HepG2 (cell line): ENCODE data around the gene OSBPL2.
A peak's percentile ranks its signal among the peaks of the same experiment; 100 is the strongest.

Experiments used
- AFF4 ChIP-seq: sonication (generic); formaldehyde crosslinking; IDR thresholded peaks from 2 replicates; pipeline ENCODE4 v1.4.0; 2020; ENCODE audit warnings: missing genetic modification reagents
- ATF4 ChIP-seq, 2 experiments: fragments of 450-650 bp in 1 of 2; sonication (generic) in 1 of 2; formaldehyde crosslinking; IDR thresholded peaks; 2 replicates each; pipeline versions ENCODE4 v1.5.0 to v1.8.0; 2020 to 2022; ENCODE audit warnings: mild to moderate bottlenecking in 1 of 2, missing genetic modification reagents in 1 of 2
- CTCF ChIP-seq: sonication (generic); formaldehyde crosslinking; IDR thresholded peaks from 2 replicates; pipeline ENCODE4 v1.5.0; 2020; ENCODE audit warnings: mild to moderate bottlenecking, missing genetic modification reagents, moderate library complexity
- E2F1 ChIP-seq: sonication (generic); formaldehyde crosslinking; IDR thresholded peaks from 2 replicates; pipeline ENCODE4 v1.5.0; 2020; ENCODE audit warnings: missing genetic modification reagents
- EP300 ChIP-seq, 3 experiments: sonication (generic) in 1 of 3; formaldehyde crosslinking in 1 of 3; IDR thresholded peaks; 2 replicates each; pipeline versions ENCODE4 v1.5.1 to v1.6.1; 2011 to 2020; ENCODE audit warnings: low read depth in 2 of 3, low read length in 2 of 3, borderline replicate concordance in 1 of 3, improper control_type of control experiment in 1 of 3, mild to moderate bottlenecking in 1 of 3, missing genetic modification reagents in 1 of 3, moderate library complexity in 1 of 3
- EZH2 ChIP-seq: conservative IDR thresholded peaks from 2 replicates; pipeline ENCODE4 v1.6.1; 2012; ENCODE audit warnings: mild to moderate bottlenecking, low read depth, low read length, moderate library complexity
- KLF15 ChIP-seq: sonication (generic); formaldehyde crosslinking; IDR thresholded peaks from 2 replicates; pipeline ENCODE4 v1.8.1; 2023; ENCODE audit warnings: borderline replicate concordance, mild to moderate bottlenecking, inconsistent platforms, missing genetic modification reagents, mixed read lengths
- MEIS2 ChIP-seq: sonication (generic); formaldehyde crosslinking; IDR thresholded peaks from 2 replicates; pipeline ENCODE4 v1.9.0; 2021; ENCODE audit warnings: mild to moderate bottlenecking, missing genetic modification reagents
- POLR2A ChIP-seq, 2 experiments: IDR thresholded peaks; 2 replicates each; pipeline ENCODE4 v1.6.1; 2011; ENCODE audit warnings: low read depth in 2 of 2, low read length in 2 of 2, mild to moderate bottlenecking in 1 of 2, moderate library complexity in 1 of 2; ENCODE audit not compliant: insufficient read depth in 1 of 2
- RELA ChIP-seq: sonication (generic); formaldehyde crosslinking; IDR thresholded peaks from 2 replicates; pipeline ENCODE4 v1.4.0; 2020; ENCODE audit warnings: missing genetic modification reagents
- ZNF274 ChIP-seq: sonication (generic); formaldehyde crosslinking; IDR thresholded peaks from 2 replicates; pipeline ENCODE4 v1.5.1; 2020; ENCODE audit warnings: mild to moderate bottlenecking, missing genetic modification reagents
- ZNF724P ChIP-seq: sonication (generic); formaldehyde crosslinking; IDR thresholded peaks from 2 replicates; pipeline ENCODE4 v1.8.0; 2022; ENCODE audit warnings: missing genetic modification reagents, borderline replicate concordance
- TF ChIP-seq, protein P1 (sequence below): fragments of 450-650 bp; IDR thresholded peaks from 2 replicates; pipeline ENCODE4 v1.6.1; 2016
- TF ChIP-seq, protein P2 (sequence below), 2 experiments: fragments of 450-650 bp in 1 of 2; sonication (generic) in 1 of 2; formaldehyde crosslinking in 1 of 2; IDR thresholded peaks; 2 replicates each; pipeline versions ENCODE4 v1.6.1 to v1.8.0; 2016 to 2022; ENCODE audit warnings: antibody characterized with exemption in 1 of 2, mild to moderate bottlenecking in 1 of 2, missing genetic modification reagents in 1 of 2

- TF ChIP-seq ZNF724P (no peak), EP300 (IDR thresholded peaks at IDR 0.05; ENCODE audit: low read depth in 2 of 2, low read length in 2 of 2) (peak in 1 of 2 experiments; percentile 59; a peak in 1 of 4 replicates), EP300 (CRISPR knock-in tag; IDR thresholded peaks at IDR 0.05; ENCODE audit: borderline replicate concordance) (no peak; the same call in 1 of the 2 replicates), MEIS2 (CRISPR knock-in tag) (peak; percentile 20; the same call in 1 of the 2 replicates), ATF4 (CRISPR knock-in tag; IDR thresholded peaks at IDR 0.05) (no peak), RELA (CRISPR knock-in tag) (0 out of 2 replicates have a peak, but pooled peaks have one; percentile 12), E2F1 (CRISPR knock-in tag) (no peak), AFF4 (CRISPR knock-in tag) (no peak), CTCF (CRISPR knock-in tag) (peak; percentile 34; the same call in 1 of the 2 replicates), EZH2 (no peak), KLF15 (no peak), ZNF274 (peak; percentile 21; the same call in 1 of the 2 replicates), POLR2A (IDR thresholded peaks at IDR 0.05; ENCODE audit: insufficient read depth in 1 of 2, low read depth in 2 of 2, low read length in 2 of 2) (peak in 1 of 2 experiments; percentile 44; a peak in 2 of 4 replicates)
- TF ChIP-seq, protein P1, sequence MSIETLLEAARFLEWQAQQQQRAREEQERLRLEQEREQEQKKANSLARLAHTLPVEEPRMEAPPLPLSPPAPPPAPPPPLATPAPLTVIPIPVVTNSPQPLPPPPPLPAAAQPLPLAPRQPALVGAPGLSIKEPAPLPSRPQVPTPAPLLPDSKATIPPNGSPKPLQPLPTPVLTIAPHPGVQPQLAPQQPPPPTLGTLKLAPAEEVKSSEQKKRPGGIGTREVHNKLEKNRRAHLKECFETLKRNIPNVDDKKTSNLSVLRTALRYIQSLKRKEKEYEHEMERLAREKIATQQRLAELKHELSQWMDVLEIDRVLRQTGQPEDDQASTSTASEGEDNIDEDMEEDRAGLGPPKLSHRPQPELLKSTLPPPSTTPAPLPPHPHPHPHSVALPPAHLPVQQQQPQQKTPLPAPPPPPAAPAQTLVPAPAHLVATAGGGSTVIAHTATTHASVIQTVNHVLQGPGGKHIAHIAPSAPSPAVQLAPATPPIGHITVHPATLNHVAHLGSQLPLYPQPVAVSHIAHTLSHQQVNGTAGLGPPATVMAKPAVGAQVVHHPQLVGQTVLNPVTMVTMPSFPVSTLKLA, result peak; percentile 90
- TF ChIP-seq, protein P2, sequence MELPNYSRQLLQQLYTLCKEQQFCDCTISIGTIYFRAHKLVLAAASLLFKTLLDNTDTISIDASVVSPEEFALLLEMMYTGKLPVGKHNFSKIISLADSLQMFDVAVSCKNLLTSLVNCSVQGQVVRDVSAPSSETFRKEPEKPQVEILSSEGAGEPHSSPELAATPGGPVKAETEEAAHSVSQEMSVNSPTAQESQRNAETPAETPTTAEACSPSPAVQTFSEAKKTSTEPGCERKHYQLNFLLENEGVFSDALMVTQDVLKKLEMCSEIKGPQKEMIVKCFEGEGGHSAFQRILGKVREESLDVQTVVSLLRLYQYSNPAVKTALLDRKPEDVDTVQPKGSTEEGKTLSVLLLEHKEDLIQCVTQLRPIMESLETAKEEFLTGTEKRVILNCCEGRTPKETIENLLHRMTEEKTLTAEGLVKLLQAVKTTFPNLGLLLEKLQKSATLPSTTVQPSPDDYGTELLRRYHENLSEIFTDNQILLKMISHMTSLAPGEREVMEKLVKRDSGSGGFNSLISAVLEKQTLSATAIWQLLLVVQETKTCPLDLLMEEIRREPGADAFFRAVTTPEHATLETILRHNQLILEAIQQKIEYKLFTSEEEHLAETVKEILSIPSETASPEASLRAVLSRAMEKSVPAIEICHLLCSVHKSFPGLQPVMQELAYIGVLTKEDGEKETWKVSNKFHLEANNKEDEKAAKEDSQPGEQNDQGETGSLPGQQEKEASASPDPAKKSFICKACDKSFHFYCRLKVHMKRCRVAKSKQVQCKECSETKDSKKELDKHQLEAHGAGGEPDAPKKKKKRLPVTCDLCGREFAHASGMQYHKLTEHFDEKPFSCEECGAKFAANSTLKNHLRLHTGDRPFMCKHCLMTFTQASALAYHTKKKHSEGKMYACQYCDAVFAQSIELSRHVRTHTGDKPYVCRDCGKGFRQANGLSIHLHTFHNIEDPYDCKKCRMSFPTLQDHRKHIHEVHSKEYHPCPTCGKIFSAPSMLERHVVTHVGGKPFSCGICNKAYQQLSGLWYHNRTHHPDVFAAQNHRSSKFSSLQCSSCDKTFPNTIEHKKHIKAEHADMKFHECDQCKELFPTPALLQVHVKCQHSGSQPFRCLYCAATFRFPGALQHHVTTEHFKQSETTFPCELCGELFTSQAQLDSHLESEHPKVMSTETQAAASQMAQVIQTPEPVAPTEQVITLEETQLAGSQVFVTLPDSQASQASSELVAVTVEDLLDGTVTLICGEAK (IDR thresholded peaks at IDR 0.05), result no peak
- TF ChIP-seq, protein P2 (CRISPR knock-in tag; IDR thresholded peaks at IDR 0.05), result no peak
Observed at GRCh38 chr20:62237801-62238568, at the start of gene OSBPL2.
